DLD1 (cell line): ENCODE results near the gene SKI.
"Not testable (repeated sequence)": the region's sequence is repeated elsewhere in the genome, so short reads cannot be mapped to it uniquely, and the experiment has no call there.

Experiments
- in situ Hi-C: cut with HindIII; loops from 2 replicates; pipeline ENCODE4 v1.10.0; 2017; ENCODE audit warnings: low sequenced_read_pairs

SKI gene

DNA sequence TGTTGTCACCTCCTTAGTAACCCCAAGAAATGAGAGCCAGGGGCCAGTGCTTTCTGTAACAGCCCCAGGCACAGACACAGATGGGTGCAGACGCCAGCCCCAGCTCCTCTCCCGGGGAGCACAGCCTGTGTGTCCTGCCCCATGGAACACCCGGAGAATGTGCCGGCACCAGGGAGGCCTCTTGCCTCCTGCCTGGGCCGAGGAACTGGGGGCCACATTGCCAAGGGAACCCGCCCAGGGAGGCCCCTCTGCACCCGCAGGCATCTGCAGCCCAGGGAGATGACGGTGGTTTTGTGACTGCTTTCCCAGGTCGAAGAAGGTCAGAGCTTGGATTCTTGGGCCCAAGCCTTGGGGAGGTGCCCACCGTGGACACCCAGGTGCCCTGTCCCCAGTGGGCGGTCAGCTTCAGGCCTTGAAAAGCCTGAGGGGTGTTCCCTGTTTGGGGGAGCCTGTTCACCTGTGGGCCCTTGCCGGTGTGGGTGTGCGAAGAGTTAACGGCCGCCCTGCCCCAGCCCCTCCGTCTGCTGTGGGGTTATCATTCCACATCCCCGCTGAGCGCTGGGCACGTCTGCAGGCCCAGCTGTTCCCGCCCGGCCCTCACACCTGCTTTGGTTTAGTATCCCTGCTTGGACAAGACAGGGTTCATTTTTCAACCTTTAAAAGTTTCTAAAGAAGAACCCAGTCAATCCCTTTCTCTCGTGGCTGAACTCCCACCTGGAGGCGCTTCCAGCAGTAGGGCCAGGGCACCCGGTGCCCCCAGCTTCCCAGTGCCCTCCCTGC, 100.7 kb downstream of the SKI start:
- in situ Hi-C loops, result no loop called here

DNA sequence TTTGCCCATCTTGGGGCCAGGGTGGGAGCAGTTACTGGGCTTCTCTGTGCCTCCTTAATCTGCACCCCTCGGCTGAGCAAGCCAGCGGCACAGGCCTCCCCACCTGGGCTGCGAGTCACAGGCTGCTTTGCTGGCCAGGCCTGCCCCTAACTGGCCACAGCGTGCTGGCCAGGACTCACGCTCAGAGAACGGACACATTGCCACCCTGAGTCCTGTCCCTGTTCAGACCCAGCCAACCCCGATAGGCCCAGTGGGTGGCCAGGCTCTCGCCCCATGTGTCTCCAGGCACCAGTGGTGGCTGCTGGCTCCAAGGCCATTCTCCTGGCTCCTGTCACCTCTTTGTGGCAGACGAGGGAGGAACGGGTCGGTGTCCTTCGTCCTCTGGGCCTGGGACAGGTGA, 101.9 kb downstream of the SKI start:
- in situ Hi-C loops, result no loop called here

DNA sequence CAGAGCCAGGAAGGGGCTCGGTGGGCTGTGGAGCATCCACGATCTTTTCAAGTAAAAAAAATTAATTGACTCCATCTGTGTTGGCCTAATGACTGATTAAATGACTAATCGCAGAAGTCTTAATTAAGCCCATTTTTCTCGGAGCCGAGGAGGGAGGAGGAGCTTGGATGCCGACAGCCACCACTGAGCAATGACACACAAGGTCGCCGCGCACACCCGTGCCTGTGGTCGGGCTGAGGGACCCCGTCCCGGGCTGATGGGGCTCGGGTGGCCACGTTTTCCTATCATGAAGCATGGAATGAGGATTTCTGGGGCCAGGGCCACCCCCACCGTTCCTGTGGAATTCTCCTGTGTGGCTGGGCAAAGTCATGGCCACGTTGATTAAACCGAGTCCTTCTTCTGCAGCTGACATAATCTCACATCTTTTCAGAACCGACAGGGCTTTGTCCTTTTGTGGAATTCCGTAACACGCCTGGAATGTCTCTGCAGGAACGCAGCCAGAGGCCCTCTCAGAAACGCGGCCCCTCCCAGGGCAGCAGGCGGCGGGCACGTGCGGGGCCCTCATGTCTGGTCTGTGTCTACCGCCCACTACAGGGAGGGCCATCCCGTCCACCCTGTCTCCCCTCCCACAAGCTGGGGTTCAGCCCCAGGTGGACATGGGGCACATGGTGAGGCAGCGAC, 102.5 kb downstream of the SKI start:
- in situ Hi-C loops, result no loop called here

- in situ Hi-C loops, result no loop called here
Observed at GRCh38 chr1:2331200-2331544, 103.1 kb downstream of the SKI start.

- in situ Hi-C loops, result not testable (repeated sequence)
Observed at GRCh38 chr1:2331580-2331979, 103.5 kb downstream of the SKI start.

- in situ Hi-C loops, result no loop called here
Observed at GRCh38 chr1:2334366-2334765, 106.2 kb downstream of the SKI start.

- in situ Hi-C loops, result no loop called here
Observed at GRCh38 chr1:2334883-2335534, 106.9 kb downstream of the SKI start.

GRCh38 chr1:2335721-2336455, 107.8 kb downstream of the SKI start:
- in situ Hi-C loops, result no loop called here

DNA sequence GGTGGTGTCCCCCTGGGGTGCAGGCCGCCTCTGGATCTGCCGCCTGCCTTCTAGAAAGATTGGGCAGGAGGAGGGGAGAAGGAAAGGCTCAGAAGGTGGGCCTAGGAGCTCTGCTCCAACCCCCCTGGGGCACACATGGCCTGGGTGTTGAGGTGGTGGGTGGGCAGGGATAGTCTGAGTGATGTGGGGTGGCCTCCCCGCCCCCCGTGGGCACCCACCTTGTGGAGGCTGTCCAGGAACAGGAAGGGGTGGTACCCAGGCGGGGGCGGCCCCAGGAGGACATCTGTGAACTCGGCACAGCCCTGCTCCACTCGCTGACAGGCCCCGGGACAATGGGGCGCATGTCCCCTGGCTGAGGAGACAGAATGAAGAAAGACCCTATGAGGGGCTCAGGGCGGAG, 108.4 kb downstream of the SKI start:
- in situ Hi-C loops, result no loop called here

GRCh38 chr1:2337081-2337480, 109.0 kb downstream of the SKI start:
- in situ Hi-C loops, result no loop called here

GRCh38 chr1:2337501-2337900, 109.4 kb downstream of the SKI start:
- in situ Hi-C loops, result no loop called here

- in situ Hi-C loops, result loop anchor here (10.0 kb wide), 1 partner anchor 145 kb away; the partner anchor contains the start of gene FAAP20
Observed at GRCh38 chr1:2339206-2340085, 111.3 kb downstream of the SKI start.

- in situ Hi-C loops, result loop anchor here (10.0 kb wide), 1 partner anchor 146 kb away; the partner anchor contains the start of gene FAAP20
Observed at GRCh38 chr1:2340086-2340917, 112.2 kb downstream of the SKI start.

DNA sequence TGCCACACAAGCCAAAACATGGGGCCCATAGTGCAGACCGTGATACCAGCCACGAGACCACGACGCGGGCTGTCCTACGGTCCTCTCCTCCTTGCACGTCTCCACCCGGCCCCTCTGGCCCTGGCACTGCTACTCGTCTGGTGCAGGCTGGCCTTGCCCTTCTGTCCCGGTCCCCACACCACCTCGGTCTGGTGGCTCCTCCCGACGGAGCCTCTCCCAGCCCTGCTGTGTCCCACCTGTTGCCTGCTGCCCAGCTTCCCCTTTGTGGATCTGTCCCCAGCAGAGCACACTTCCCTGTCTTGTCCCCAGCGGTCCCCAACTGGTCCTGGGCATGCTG, 112.8 kb downstream of the SKI start:
- in situ Hi-C loops, result loop anchor here (10.0 kb wide), 1 partner anchor 146 kb away; the partner anchor contains the start of gene FAAP20

- in situ Hi-C loops, result loop anchor here (10.0 kb wide), 1 partner anchor 147 kb away; the partner anchor contains the start of gene FAAP20
Observed at GRCh38 chr1:2341706-2342383, 113.7 kb downstream of the SKI start.

DNA sequence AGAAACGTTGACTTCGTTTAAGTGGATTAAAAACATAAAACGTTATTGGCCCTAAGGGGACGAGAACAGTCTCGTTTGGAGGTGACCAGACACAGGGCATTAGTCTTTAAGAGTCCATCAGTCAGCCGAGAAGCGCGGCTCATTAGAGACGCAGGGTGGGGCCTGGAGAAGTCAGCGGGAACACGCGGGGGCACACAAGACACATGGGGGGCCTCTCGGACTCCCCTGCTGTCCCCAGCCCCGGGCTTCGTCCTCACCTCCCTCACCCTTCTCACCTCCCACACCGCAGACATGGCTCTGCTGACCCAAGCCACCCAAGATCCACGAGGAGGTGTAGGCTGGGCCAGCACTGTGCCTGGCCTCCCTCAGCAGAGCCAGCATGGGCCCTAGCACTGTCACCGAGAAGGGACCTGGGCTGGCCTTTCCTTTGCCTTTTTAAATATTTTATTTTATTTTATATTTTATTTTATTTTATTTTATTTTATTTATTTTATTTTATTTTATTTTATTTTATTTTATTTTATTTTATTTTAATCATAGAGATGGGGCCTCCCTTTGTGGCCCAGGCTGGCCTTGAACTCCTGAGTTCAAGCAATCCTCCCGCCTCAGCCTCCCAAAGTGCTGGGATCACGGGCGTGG, 114.4 kb downstream of the SKI start:
- in situ Hi-C loops, result loop anchor here (10.0 kb wide), 1 partner anchor 148 kb away; the partner anchor contains the start of gene FAAP20

GRCh38 chr1:2343023-2343935, 115.2 kb downstream of the SKI start:
- in situ Hi-C loops, result loop anchor here (10.0 kb wide), 1 partner anchor 148 kb away; the partner anchor contains the start of gene FAAP20
